ENCODE measurements around the gene SLC5A10.
"Not testable (repeated sequence)": the region's sequence is repeated elsewhere in the genome, so short reads cannot be mapped to it uniquely, and the experiment has no call there.

Gene SLC5A10

GRCh38 chr17:19055447-19055846 lies 103.5 kb downstream of the SLC5A10 start:
- DNase-seq: not testable (repeated sequence)

GRCh38 chr17:19062009-19062717 lies 110.2 kb downstream of the SLC5A10 start:
- DNase-seq: not testable (repeated sequence)

GRCh38 chr17:19062718-19063325 lies 110.9 kb downstream of the SLC5A10 start:
- DNase-seq: not testable (repeated sequence)

- DNase-seq: not testable (repeated sequence)
Measured at GRCh38 chr17:19063326-19063956, 111.5 kb downstream of the SLC5A10 start.

- peak; percentile 16 for DNase-seq
Measured at GRCh38 chr17:19064378-19064777, 112.4 kb downstream of the SLC5A10 start.

- DNase-seq: not testable (repeated sequence)
Measured at GRCh38 chr17:19070318-19071168, 118.6 kb downstream of the SLC5A10 start.
